ENCODE measurements around the gene VWC2L.

VWC2L gene

GRCh38 chr2:214515111-214515510, 104.3 kb downstream of the VWC2L start:
- no peak for DNase-seq
- in situ Hi-C loops (cut with HindIII; ENCODE audit: low pct_ligation_motif_present, low pct_unique_long_range_greater_than_20kb, low sequenced_read_pairs) = no loop called here

- in situ Hi-C loops (cut with HindIII; ENCODE audit: low pct_ligation_motif_present, low pct_unique_long_range_greater_than_20kb, low sequenced_read_pairs) = no loop called here
- DNase-seq = no peak
These were observed 108.5 kb downstream of the VWC2L start for GRCh38 chr2:214519258-214519818.

- in situ Hi-C loops (cut with HindIII; ENCODE audit: low pct_ligation_motif_present, low pct_unique_long_range_greater_than_20kb, low sequenced_read_pairs) = no loop called here
- no peak for DNase-seq
These were observed 118.2 kb downstream of the VWC2L start for GRCh38 chr2:214529021-214529420.

GRCh38 chr2:214529514-214529913, 118.7 kb downstream of the VWC2L start:
- DNase-seq = no peak
- in situ Hi-C loops (cut with HindIII; ENCODE audit: low pct_ligation_motif_present, low pct_unique_long_range_greater_than_20kb, low sequenced_read_pairs) = no loop called here

- in situ Hi-C loops (cut with HindIII; ENCODE audit: low pct_ligation_motif_present, low pct_unique_long_range_greater_than_20kb, low sequenced_read_pairs) = no loop called here
- no peak for DNase-seq
These were observed 122.7 kb downstream of the VWC2L start for GRCh38 chr2:214533541-214533940.

GRCh38 chr2:214536625-214537024, 125.8 kb downstream of the VWC2L start:
- DNase-seq = no peak
- in situ Hi-C loops (cut with HindIII; ENCODE audit: low pct_ligation_motif_present, low pct_unique_long_range_greater_than_20kb, low sequenced_read_pairs) = no loop called here

- no peak for DNase-seq
- in situ Hi-C loops (cut with HindIII; ENCODE audit: low pct_ligation_motif_present, low pct_unique_long_range_greater_than_20kb, low sequenced_read_pairs) = no loop called here
These were observed 127.1 kb downstream of the VWC2L start for GRCh38 chr2:214537929-214538328.

GRCh38 chr2:214542295-214542694, 131.4 kb downstream of the VWC2L start:
- in situ Hi-C loops (cut with HindIII; ENCODE audit: low pct_ligation_motif_present, low pct_unique_long_range_greater_than_20kb, low sequenced_read_pairs) = no loop called here
- no peak for DNase-seq

- in situ Hi-C loops (cut with HindIII; ENCODE audit: low pct_ligation_motif_present, low pct_unique_long_range_greater_than_20kb, low sequenced_read_pairs) = no loop called here
- DNase-seq = no peak
These were observed 132.0 kb downstream of the VWC2L start for GRCh38 chr2:214542866-214543265.

GRCh38 chr2:214543386-214543955, 132.6 kb downstream of the VWC2L start:
- in situ Hi-C loops (cut with HindIII; ENCODE audit: low pct_ligation_motif_present, low pct_unique_long_range_greater_than_20kb, low sequenced_read_pairs) = no loop called here
- peak; percentile 10 for DNase-seq

- in situ Hi-C loops (cut with HindIII; ENCODE audit: low pct_ligation_motif_present, low pct_unique_long_range_greater_than_20kb, low sequenced_read_pairs) = no loop called here
- DNase-seq = no peak
These were observed 135.2 kb downstream of the VWC2L start for GRCh38 chr2:214545898-214546542.

- no peak for DNase-seq
- in situ Hi-C loops (cut with HindIII; ENCODE audit: low pct_ligation_motif_present, low pct_unique_long_range_greater_than_20kb, low sequenced_read_pairs) = no loop called here
These were observed 137.1 kb downstream of the VWC2L start for GRCh38 chr2:214547931-214548330.

GRCh38 chr2:214549946-214550345, 139.1 kb downstream of the VWC2L start:
- in situ Hi-C loops (cut with HindIII; ENCODE audit: low pct_ligation_motif_present, low pct_unique_long_range_greater_than_20kb, low sequenced_read_pairs) = no loop called here
- no peak for DNase-seq

GRCh38 chr2:214550786-214551185, 139.9 kb downstream of the VWC2L start:
- in situ Hi-C loops (cut with HindIII; ENCODE audit: low pct_ligation_motif_present, low pct_unique_long_range_greater_than_20kb, low sequenced_read_pairs) = no loop called here

GRCh38 chr2:214557884-214558283, 147.0 kb downstream of the VWC2L start:
- DNase-seq = no peak
- in situ Hi-C loops (cut with HindIII; ENCODE audit: low pct_ligation_motif_present, low pct_unique_long_range_greater_than_20kb, low sequenced_read_pairs) = no loop called here

More at GRCh38 chr2:214550786-214551185, 139.9 kb downstream of the VWC2L start:
- DNase-seq = no peak

GRCh38 chr2:214558341-214558740, 147.5 kb downstream of the VWC2L start:
- no peak for DNase-seq
- in situ Hi-C loops (cut with HindIII; ENCODE audit: low pct_ligation_motif_present, low pct_unique_long_range_greater_than_20kb, low sequenced_read_pairs) = no loop called here

- in situ Hi-C loops (cut with HindIII; ENCODE audit: low pct_ligation_motif_present, low pct_unique_long_range_greater_than_20kb, low sequenced_read_pairs) = no loop called here
- no peak for DNase-seq
These were observed 149.3 kb downstream of the VWC2L start for GRCh38 chr2:214560176-214560575.

- in situ Hi-C loops (cut with HindIII; ENCODE audit: low pct_ligation_motif_present, low pct_unique_long_range_greater_than_20kb, low sequenced_read_pairs) = no loop called here
- DNase-seq = no peak
These were observed 149.8 kb downstream of the VWC2L start for GRCh38 chr2:214560618-214561190.

GRCh38 chr2:214565246-214565645, 154.4 kb downstream of the VWC2L start:
- DNase-seq = no peak
- in situ Hi-C loops (cut with HindIII; ENCODE audit: low pct_ligation_motif_present, low pct_unique_long_range_greater_than_20kb, low sequenced_read_pairs) = no loop called here

GRCh38 chr2:214566457-214566856, 155.6 kb downstream of the VWC2L start:
- in situ Hi-C loops (cut with HindIII; ENCODE audit: low pct_ligation_motif_present, low pct_unique_long_range_greater_than_20kb, low sequenced_read_pairs) = no loop called here
- DNase-seq = no peak
